Smooth muscle cell (in vitro differentiated cells): ENCODE measurements around the gene GTF2H1. TPM values are rescaled to one million over a fixed set of nuclear protein-coding genes. Genes with fewer than 3 reads are reported as not detected.

ENCODE experiments used
- DNase-seq: peaks from one replicate; lab custom pipeline; 2025; ENCODE audit not compliant: unreplicated experiment; lab: John Stamatoyannopoulos, UW
- H2AFZ ChIP-seq: fragments of 200-600 bp; sonication (generic); 2 replicates; pipeline ENCODE4 v1.6.0; 2016; ENCODE audit warnings: antibody characterized with exemption, low read depth, mild to moderate bottlenecking
- H3F3A ChIP-seq: fragments of 200-600 bp; sonication (generic); 2 replicates; pipeline ENCODE4 v1.6.0; 2017; ENCODE audit warnings: antibody characterized with exemption, low read depth
- H3K27ac ChIP-seq: fragments of 200-600 bp; sonication (generic); 2 replicates; pipeline ENCODE4 v1.5.1; 2016; ENCODE audit warnings: low read depth, mild to moderate bottlenecking
- H3K27me3 ChIP-seq: fragments of 200-600 bp; sonication (generic); 2 replicates; pipeline ENCODE4 v1.6.1; 2016; ENCODE audit warnings: low read depth, mild to moderate bottlenecking
- H3K36me3 ChIP-seq: fragments of 200-600 bp; sonication (generic); 2 replicates; pipeline ENCODE4 v1.5.1; 2016; ENCODE audit warnings: low read depth
- H3K4me1 ChIP-seq: fragments of 200-600 bp; sonication (generic); 2 replicates; pipeline ENCODE4 v1.5.1; 2016; ENCODE audit warnings: low read depth
- H3K4me2 ChIP-seq: fragments of 200-600 bp; sonication (generic); 2 replicates; pipeline ENCODE4 v1.6.0; 2016; ENCODE audit warnings: mild to moderate bottlenecking
- H3K4me3 ChIP-seq: fragments of 200-600 bp; sonication (generic); 2 replicates; pipeline ENCODE4 v1.5.1; 2016; ENCODE audit warnings: mild to moderate bottlenecking
- H3K79me2 ChIP-seq: fragments of 200-600 bp; sonication (generic); 2 replicates; pipeline ENCODE4 v1.6.0; 2016; ENCODE audit warnings: low read depth, mild to moderate bottlenecking
- H3K9ac ChIP-seq: fragments of 200-600 bp; sonication (generic); 2 replicates; pipeline ENCODE4 v1.6.0; 2016; ENCODE audit warnings: low read depth
- H3K9me3 ChIP-seq: fragments of 200-600 bp; sonication (generic); replicated peaks from 2 replicates; pipeline ENCODE4 v1.5.1; 2016; ENCODE audit warnings: low read depth
- H4K20me1 ChIP-seq: fragments of 200-600 bp; sonication (generic); 2 replicates; pipeline ENCODE4 v1.6.0; 2016; ENCODE audit warnings: low read depth
- CTCF ChIP-seq: fragments of 200-600 bp; sonication (generic); IDR thresholded peaks from 2 replicates; pipeline ENCODE4 v1.5.1; 2017; ENCODE audit warnings: borderline replicate concordance, mild to moderate bottlenecking, antibody characterized with exemption; ENCODE audit not compliant: insufficient read depth, poor library complexity, severe bottlenecking
- WGBS: methylation state at CpG from one replicate; pipeline ENCODE4 v1.1.7; 2016; ENCODE audit warnings: low lambda C conversion rate; 5-methylcytosine and 5-hydroxymethylcytosine counted together
- polyA plus RNA-seq: library from polyadenylated mRNA; unstranded; fragments of >200 nt; fragmentation: Nextera tagmentation; extraction: Ambion mirVana; gene quantifications from 2 replicates; pipeline ENCODE4 v1.2.1, GENCODE V29; 2016
- total RNA-seq: library from RNA; depleted of rRNA; stranded (reverse); fragments of >200 nt; gene quantifications from 2 replicates; pipeline ENCODE4 v1.2.3, GENCODE V29; 2014

GTF2H1 gene
- total and polyA plus RNA-seq, 2 experiments from 2014 or later = 22.0 to 47.2 TPM

DNA sequence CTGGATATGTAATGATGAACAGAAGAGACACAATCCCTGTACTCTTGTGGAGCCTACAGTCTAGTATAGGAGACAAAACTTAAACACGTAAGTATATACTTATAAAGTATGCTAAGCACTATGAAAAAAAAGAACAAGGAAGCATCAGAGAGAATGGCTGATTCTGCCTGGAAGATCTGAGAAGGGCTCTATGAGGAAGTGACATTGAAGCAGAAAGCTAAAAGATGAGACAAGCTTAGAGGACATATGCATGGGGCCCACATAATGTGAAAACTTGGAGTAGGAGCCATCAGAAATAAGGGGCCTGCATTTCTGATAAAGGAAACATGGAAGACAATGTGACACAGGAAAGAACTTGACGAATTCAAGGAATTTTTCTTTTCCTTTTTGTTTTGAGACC is 39.7 kb upstream of the GTF2H1 start:
- no peak for DNase-seq
- Histone ChIP-seq H3K4me1 (no peaks in the 10 kb centered on the region), H3K9me3 (no peaks in the 10 kb centered on the region), H3K9ac (no peak overlapping the region), H3K27ac (no peak overlapping the region), H3K4me3 (no peak overlapping the region), H3K27me3 (no peaks in the 10 kb centered on the region), H3K4me2 (no peak overlapping the region), H3K79me2 (no peaks in the 10 kb centered on the region), H2AFZ (no peak overlapping the region), H3F3A (no peaks in the 10 kb centered on the region), H3K36me3 (peaks cover 21% of the 10 kb centered on the region), H4K20me1 (no peaks in the 10 kb centered on the region)
- no peak for TF ChIP-seq CTCF
- 97% methylated on average over 2 of the region's 2 CpGs for WGBS

GRCh38 chr11:18285841-18286240 is 36.5 kb upstream of the GTF2H1 start:
- Histone ChIP-seq H3K27me3 (no peaks in the 10 kb centered on the region), H3K27ac (no peak overlapping the region), H3K4me2 (no peak overlapping the region), H3K79me2 (no peaks in the 10 kb centered on the region), H3K4me3 (no peak overlapping the region), H3K9me3 (no peaks in the 10 kb centered on the region), H4K20me1 (no peaks in the 10 kb centered on the region), H3K9ac (no peak overlapping the region), H3F3A (no peaks in the 10 kb centered on the region), H3K36me3 (peaks cover 18% of the 10 kb centered on the region), H2AFZ (no peak overlapping the region), H3K4me1 (no peaks in the 10 kb centered on the region)
- TF ChIP-seq CTCF = no peak
- 94% methylated on average over 1 of the region's 1 CpG for WGBS
- no peak for DNase-seq

- Histone ChIP-seq H3F3A (no peaks in the 10 kb centered on the region), H3K4me1 (no peaks in the 10 kb centered on the region), H4K20me1 (no peaks in the 10 kb centered on the region), H3K79me2 (no peaks in the 10 kb centered on the region), H3K27me3 (no peaks in the 10 kb centered on the region), H3K9ac (no peak overlapping the region), H3K4me2 (no peak overlapping the region), H3K27ac (no peak overlapping the region), H3K9me3 (no peaks in the 10 kb centered on the region), H3K36me3 (peaks cover 20% of the 10 kb centered on the region), H2AFZ (no peak overlapping the region), H3K4me3 (no peak overlapping the region)
- 100% methylated on average over 4 of the region's 4 CpGs for WGBS
- no peak for DNase-seq
- TF ChIP-seq CTCF = no peak
These were observed 33.5 kb upstream of the GTF2H1 start for GRCh38 chr11:18288911-18289310.

DNA sequence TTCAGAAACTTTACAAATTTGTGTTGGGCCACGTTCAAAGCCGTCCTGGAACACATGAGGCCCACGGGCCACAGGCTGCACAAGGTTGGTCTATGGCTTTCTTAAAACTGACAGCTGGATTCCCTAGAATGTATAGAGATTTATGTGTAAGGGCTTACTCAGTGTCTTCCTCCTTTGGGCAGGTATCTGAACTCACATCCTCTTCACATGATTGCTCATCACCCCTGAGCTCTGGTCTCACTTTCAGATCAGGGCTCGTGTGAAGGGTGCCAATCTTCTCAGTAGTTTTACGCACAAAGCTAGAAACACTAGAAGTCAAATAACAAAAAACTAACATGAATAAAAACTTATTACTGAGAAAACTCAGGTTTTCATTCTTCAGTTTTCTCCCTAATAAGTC is 27.5 kb upstream of the GTF2H1 start:
- TF ChIP-seq CTCF = no peak
- Histone ChIP-seq H3K27ac (no peak overlapping the region), H3K9ac (no peak overlapping the region), H3K36me3 (peaks cover 33% of the 10 kb centered on the region), H3K4me3 (no peak overlapping the region), H3K9me3 (no peaks in the 10 kb centered on the region), H3K79me2 (no peaks in the 10 kb centered on the region), H3K4me1 (no peaks in the 10 kb centered on the region), H3K27me3 (no peaks in the 10 kb centered on the region), H3F3A (no peaks in the 10 kb centered on the region), H3K4me2 (no peak overlapping the region), H2AFZ (no peak overlapping the region), H4K20me1 (no peaks in the 10 kb centered on the region)
- 97% methylated on average over 5 of the region's 5 CpGs for WGBS
- no peak for DNase-seq
